Measurements from ENCODE around the gene NSMCE1. TPM values are rescaled to one million over a fixed set of nuclear protein-coding genes. Genes with fewer than 3 reads are reported as not detected.
"Not testable (repeated sequence)": the region's sequence is repeated elsewhere in the genome, so short reads cannot be mapped to it uniquely, and the experiment has no call there.

Gene NSMCE1
- total and polyA plus RNA-seq, 3 donors from 2014 or later, result 58.1 to 135 (median 71.1) TPM

GRCh38 chr16:27273670-27274423 is 5.3 kb upstream of the NSMCE1 start:
- Histone ChIP-seq H3K27ac (no peak overlapping the region), H3K27me3 (no peaks in the 10 kb centered on the region), H3K9me3 (no peaks in the 10 kb centered on the region), H3K4me1 (no peaks in the 10 kb centered on the region), H3K4me3 (no peak overlapping the region), H3K36me3 (ENCODE audit: low read depth, missing control alignments) (no peaks in the 10 kb centered on the region)
- TF ChIP-seq CTCF (IDR thresholded peaks at IDR 0.05) (no peak), POLR2A (IDR thresholded peaks at IDR 0.05) (no peak)
- 75 to 86% methylated on average over 8 of the region's 8 CpGs for WGBS, 2 donors
- intact Hi-C loops (cut with DNase I; ENCODE audit: low total_unique reads), result no loop called here
- DNase-seq, result no peak

- Histone ChIP-seq H3K27me3 (no peaks in the 10 kb centered on the region), H3K4me3 (no peak overlapping the region), H3K4me1 (no peaks in the 10 kb centered on the region), H3K27ac (no peak overlapping the region), H3K9me3 (no peaks in the 10 kb centered on the region), H3K36me3 (ENCODE audit: low read depth, missing control alignments) (no peaks in the 10 kb centered on the region)
- 91 to 94% methylated on average over 4 of the region's 4 CpGs for WGBS, 2 donors
- DNase-seq, result no peak
- TF ChIP-seq POLR2A (IDR thresholded peaks at IDR 0.05), result no peak
- no peak for TF ChIP-seq CTCF (IDR thresholded peaks at IDR 0.05)
- intact Hi-C loops (cut with DNase I; ENCODE audit: low total_unique reads), result no loop called here
These were observed 4.7 kb upstream of the NSMCE1 start for GRCh38 chr16:27273330-27273669.

GRCh38 chr16:27272697-27273096 is 4.1 kb upstream of the NSMCE1 start:
- WGBS, 2 donors, result 97 to 100% methylated on average over 6 to 7 of the region's 7 CpGs
- H3K36me3 ChIP-seq (ENCODE audit: low read depth, missing control alignments); H3K4me3 ChIP-seq; H3K4me1 ChIP-seq; H3K9me3 ChIP-seq; H3K27ac ChIP-seq; DNase-seq; intact Hi-C loops (cut with DNase I; ENCODE audit: low total_unique reads); H3K27me3 ChIP-seq: not testable (repeated sequence)

- no peak for DNase-seq
- H3K9me3 ChIP-seq, result no peaks in the 10 kb centered on the region
- H3K4me3 ChIP-seq, result no peak overlapping the region
- no peaks in the 10 kb centered on the region for H3K27me3 ChIP-seq
- no peak for TF ChIP-seq POLR2A (IDR thresholded peaks at IDR 0.05)
- no peak for TF ChIP-seq CTCF (IDR thresholded peaks at IDR 0.05)
- no peak overlapping the region for H3K27ac ChIP-seq
- 82 to 90% methylated on average over 4 of the region's 4 CpGs for WGBS, 2 donors
- intact Hi-C loops (cut with DNase I; ENCODE audit: low total_unique reads), result no loop called here
- no peaks in the 10 kb centered on the region for H3K36me3 ChIP-seq (ENCODE audit: low read depth, missing control alignments)
- H3K4me1 ChIP-seq, result no peaks in the 10 kb centered on the region
These were observed 3.5 kb upstream of the NSMCE1 start for GRCh38 chr16:27272076-27272475.

GRCh38 chr16:27270349-27270748 is 1.8 kb upstream of the NSMCE1 start:
- Histone ChIP-seq H3K27ac (no peak overlapping the region), H3K27me3 (no peaks in the 10 kb centered on the region), H3K4me1 (no peaks in the 10 kb centered on the region), H3K36me3 (ENCODE audit: low read depth, missing control alignments) (no peaks in the 10 kb centered on the region), H3K4me3 (no peak overlapping the region), H3K9me3 (no peaks in the 10 kb centered on the region)
- intact Hi-C loops (cut with DNase I; ENCODE audit: low total_unique reads), result no loop called here
- no peak for TF ChIP-seq POLR2A (IDR thresholded peaks at IDR 0.05)
- no peak for TF ChIP-seq CTCF (IDR thresholded peaks at IDR 0.05)
- 95 to 96% methylated on average over 4 of the region's 4 CpGs for WGBS, 2 donors
- no peak for DNase-seq

Data from testis (tissue), 3 donors.